Activated CD4-positive, CD25-positive, alpha-beta regulatory T cell treated with anti-CD3 and anti-CD28 coated beads, Interleukin-2, amount 50 U/mL, for 16 hours (primary cell): ENCODE data around the gene BRIP1.
"Not testable (repeated sequence)": the region's sequence is repeated elsewhere in the genome, so short reads cannot be mapped to it uniquely, and the experiment has no call there.

Source experiments
- DNase-seq: peaks from one replicate; pipeline ENCODE4 v3.0.0-alpha.2; 2020; ENCODE audit warnings: low read depth, low spot score

Gene BRIP1

GRCh38 chr17:61805399-61805798, 57.9 kb downstream of the BRIP1 start:
- DNase-seq: no peak

DNA sequence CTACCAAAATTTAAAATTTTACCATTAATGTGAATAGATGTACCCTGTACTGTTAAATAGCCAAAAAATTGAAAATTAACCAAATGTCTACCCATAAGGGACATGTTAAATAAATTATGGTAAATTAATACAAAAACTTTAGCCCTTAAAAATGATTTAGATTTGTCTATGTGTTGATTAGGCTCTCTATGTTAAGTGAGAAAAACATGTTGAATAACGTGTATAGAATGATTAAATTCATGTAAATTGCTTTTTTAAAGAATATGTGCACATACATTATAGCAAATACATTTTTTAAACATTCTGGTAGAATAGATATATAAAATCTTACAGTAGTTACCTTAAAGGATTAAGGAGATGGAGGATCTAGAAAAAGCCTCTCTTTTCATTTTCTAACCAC, 59.5 kb downstream of the BRIP1 start:
- DNase-seq: no peak

DNA sequence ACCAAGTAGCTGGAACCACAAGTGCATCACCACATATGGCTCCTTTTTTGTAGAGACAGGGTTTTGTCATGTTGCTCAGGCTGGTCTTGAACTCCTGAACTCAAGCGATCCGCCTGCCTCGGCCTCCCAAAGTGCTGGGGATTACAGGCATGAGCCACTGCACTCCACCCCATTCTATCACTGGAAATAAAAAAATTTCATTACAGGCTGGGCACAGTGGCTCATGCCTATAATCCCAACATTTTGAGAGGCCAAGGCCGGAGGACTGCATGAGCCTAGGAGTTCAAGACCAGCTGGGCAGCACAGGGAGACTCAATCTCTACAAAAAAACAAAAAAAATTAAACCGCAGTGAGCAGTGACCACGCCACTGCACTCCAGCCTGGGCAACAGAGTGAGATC, 60.1 kb downstream of the BRIP1 start:
- DNase-seq: no peak

GRCh38 chr17:61799812-61800484, 63.4 kb downstream of the BRIP1 start:
- no peak for DNase-seq

GRCh38 chr17:61797283-61797682, 66.0 kb downstream of the BRIP1 start:
- DNase-seq: no peak

DNA sequence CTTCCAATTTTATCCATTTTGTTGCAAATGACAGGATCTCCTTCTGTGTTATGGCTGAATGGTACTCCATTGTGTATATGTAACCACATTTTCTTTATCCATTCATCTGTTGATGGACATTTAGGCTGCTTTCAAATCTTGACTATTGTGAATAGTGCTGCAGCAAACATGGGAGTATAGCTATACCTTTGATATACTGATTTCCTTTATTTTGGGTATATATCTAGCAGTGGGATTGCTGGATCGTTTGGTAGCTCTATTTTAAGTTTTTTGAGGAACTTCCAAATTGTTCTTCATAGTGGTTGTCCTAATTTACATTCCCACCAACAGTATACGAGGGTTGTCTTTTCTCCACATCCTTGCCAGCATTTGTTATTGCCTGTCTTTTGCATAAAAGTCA, 67.8 kb downstream of the BRIP1 start:
- no peak for DNase-seq

DNA sequence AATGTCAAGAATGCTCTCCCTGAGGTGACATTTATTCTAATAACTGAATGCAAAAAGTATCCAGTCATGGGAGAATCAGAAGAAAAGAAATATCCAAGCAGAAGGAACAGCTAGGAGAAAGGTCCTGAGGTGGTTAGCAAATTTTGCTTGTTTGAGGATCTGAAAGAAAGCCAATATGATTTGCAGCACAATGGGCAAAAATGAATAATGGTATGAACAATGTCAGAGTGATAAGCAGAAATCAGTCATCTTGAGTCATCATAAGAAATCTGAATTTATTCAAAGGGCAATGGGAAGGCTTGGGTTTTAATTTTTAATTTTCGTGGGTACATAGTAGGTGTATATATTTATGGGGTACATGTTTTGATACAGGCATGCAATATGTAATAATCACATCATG, 68.5 kb downstream of the BRIP1 start:
- no peak for DNase-seq

DNA sequence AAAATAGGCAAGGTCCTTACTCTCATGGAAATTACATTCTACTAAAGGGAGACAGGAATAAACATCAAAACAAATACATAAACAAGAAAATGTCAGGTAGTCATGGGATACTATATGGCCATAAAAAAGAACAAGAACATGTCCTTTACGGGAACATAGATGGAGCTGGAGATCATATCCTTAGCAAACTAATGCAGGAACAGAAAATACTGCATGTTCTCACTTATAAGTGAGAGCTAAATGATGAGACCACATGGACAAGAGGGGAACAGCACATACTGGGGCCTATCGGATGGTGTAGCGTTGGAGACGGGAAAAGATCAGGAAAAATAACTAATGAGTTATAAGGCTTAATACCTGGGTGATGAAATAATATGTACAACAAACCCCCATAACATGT, 69.1 kb downstream of the BRIP1 start:
- DNase-seq: no peak

DNA sequence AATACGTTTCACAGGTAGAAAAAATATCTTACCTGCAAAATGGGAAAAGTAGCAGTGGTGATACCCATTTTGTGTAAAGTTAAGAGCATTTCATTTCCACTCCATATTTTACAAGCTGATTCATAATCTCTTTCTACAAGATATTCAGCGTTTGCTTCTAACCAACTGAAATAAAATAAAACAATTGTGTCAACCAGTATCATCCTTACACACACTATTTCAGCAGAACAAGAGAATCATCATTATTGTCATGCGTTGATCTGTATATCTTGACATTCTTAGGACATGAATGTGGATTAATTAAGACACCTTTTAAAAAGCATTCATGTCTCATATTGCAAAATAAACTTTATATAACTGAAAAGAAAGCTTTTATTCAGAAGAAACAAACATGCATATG, 69.8 kb downstream of the BRIP1 start:
- no peak for DNase-seq

GRCh38 chr17:61789872-61790271, 73.5 kb downstream of the BRIP1 start:
- no peak for DNase-seq

DNA sequence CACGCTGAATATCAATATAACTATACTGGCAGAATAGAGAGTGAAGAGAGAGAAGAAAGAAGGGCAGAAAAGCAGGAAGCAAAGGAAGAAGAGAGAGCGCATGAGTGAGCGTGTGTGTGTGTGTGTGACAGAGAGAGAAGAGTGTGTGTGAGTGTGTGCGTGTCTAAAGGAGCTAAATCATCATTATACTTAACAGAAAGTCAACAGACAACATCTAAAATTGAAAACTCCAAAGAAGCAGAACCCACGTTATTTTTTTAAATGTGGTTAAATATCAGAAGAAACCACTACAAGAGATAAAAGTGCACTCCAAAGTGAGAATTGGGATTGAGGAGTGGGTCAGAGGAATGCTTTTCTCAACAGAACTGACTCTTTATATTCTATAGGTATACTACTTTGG, 77.2 kb downstream of the BRIP1 start:
- DNase-seq: no peak

DNA sequence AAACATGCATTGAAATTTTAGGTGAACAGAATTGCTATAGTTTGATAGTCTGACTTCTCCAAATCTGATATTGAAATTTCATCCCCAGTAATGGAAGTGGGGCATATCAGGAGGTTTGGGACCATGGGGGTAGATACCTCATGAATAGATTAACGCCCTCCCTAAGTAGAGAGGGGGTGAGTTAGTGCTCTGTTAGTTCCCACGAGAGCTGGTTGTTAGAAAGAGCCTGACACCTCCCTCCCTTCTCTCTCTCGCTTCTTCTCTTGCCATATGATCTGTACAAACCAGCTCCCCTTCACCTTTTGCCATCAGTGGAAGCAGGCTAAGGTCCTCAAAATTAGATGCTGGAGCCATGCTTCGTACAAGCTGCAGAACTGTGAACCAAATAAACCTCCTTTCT, 78.8 kb downstream of the BRIP1 start:
- no peak for DNase-seq

DNA sequence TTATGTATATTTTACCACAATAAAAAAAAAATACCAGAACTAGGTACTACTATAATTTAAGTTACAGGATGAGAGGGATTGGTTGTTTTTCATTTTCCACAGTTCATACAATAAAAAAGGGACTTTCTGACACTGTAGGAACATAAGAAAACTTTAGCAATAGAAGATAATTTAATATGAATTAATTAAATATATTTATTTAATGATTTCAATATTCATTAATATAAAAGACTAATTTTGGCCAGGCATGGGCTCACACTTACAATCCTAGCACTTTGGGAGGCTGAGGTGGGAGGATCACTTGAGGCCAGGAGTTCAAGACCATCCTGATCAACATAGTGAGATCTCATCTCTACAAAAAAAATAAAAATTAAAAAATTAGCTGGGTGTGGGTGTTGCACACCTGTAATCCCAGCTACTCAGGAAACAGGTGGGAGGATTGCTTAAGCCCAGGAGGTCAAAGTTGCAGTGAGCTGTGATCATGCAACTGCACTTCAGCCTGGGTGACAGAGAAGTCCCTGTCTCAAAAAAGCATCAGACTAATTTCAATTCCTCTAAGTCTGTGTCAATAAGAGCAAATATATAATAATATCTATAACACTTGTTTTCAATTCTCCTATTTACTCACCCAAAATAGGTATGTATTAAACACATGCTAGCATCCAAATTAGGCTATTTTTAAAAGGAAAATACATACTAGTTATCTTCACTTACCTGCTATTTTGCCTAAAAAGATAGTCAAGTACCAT, 79.6 kb downstream of the BRIP1 start:
- no peak for DNase-seq

GRCh38 chr17:61783120-61783519, 80.2 kb downstream of the BRIP1 start:
- DNase-seq: no peak

DNA sequence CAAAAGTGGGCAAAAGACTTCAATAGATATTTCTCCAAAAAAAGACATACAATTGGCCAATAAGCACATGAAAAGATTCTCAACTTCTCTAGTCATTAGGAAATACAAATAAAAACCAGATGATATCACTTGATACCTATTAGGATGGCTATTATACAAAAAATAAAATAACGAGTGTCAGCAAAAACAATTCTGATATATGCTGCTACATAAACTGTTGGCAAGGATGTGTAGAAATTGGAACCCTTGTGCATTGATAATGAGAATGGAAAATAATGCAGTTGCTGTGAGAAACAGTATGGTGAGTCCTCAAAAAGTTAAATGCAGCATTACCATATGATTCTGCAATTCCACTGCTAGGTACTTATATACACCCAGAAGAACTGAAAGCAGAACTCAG, 80.6 kb downstream of the BRIP1 start:
- DNase-seq: no peak

DNA sequence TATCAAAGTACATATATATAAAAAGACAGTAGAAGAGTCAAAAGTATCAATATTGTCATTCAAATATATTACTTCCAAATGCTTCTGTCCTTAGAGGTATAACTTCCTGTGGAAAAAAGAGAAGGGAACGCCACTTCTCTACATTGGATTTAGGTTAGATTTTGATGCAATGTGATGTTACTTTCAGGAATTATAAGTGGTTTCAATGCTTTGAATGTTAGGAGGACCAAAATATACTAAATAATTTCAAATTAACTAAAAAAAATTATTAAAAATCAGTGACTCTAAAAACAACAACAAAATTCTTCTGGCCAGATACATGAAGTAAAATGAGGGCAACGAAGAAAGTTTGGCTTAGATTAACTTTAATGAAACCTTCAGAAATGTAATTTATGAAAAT, 88.0 kb downstream of the BRIP1 start:
- DNase-seq: no peak

- DNase-seq: no peak
Observed at GRCh38 chr17:61774724-61775123, 88.6 kb downstream of the BRIP1 start.

DNA sequence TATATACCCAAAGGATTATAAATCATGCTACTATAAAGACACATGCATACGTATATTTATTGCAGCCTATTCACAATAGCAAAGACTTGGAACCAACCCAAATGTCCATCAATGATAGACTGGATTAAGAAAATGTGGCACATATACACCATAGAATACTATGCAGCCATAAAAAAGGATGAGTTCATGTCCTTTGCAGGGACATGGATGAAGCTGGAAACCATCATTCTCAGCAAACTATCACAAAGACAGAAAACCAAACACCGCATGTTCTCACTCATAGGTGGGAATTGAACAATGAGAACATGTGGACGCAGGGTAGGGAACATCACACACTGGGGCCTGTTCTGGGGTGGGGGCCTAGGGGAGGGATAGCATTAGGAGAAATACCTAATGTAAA, 89.2 kb downstream of the BRIP1 start:
- not testable (repeated sequence) for DNase-seq

DNA sequence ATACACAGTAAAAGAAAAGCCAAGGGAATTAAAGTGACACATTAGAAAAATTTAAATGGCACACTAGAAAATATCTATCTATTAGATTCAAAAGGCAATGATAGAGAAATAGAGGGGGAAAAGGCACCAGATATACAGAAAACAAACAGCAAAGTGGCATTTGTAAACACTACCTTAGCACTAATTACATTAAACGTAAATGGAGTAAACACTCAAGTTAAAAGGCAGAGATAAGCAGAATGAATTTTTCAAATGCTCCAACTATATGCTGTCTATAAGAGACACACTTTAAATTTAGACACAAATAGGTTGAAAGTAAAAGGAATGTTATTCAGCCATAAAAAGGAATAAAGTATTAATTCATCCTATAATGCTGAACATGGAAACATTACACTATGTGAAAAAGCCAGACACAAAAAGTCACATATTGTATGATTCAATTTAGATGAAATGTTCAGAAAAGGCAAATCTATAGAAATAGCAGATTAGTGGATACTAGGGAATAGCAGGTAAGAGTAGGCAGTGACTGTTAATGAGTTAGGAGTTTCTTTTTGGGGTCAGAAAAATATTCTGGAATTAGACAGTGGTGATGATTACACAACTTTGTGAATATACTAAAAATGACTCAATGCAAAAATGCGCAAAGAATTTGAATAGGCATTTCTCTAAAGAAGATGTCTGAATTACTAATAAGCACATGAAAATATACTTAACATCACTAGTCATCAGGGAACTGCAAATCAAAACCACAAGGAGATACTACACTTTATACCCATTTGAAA, 92.4 kb downstream of the BRIP1 start:
- no peak for DNase-seq

GRCh38 chr17:61770043-61770442, 93.3 kb downstream of the BRIP1 start:
- DNase-seq: no peak

GRCh38 chr17:61768405-61768804, 94.9 kb downstream of the BRIP1 start:
- DNase-seq: no peak

DNA sequence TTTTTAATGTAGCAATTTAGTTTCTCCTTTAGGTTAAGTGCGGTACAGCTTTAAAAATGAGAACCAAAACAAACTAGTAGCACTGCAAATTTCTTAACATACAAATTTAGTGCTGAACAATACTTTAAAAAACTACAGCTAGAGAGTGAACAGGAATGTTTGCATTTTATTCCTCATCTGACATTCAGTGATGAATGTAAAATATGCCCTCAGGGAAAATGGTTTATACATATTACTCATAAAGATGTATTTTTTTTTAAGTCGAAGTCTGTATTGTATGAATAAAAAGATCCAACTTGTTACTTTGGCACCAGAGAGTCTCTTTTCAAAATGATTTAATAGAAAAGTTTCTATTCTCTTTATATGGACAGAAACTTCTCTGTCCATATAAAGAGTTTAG, 96.8 kb downstream of the BRIP1 start:
- no peak for DNase-seq

- DNase-seq: no peak
Observed at GRCh38 chr17:61764846-61765245, 98.5 kb downstream of the BRIP1 start.
